ENCODE measurements around the gene GRAP2.

- TF ChIP-seq CTCF (IDR thresholded peaks at IDR 0.05; ENCODE audit: low read length) (peak; percentile 79), EZH2 (optimal IDR thresholded peaks at IDR 0.05; ENCODE audit: low read depth, low read length) (no peak)
Observed at GRCh38 chr22:39932918-39933649, 32.2 kb downstream of the GRAP2 start.
